ENCODE data around the gene TMEM231. TPM values are rescaled to one million over a fixed set of nuclear protein-coding genes. Genes with fewer than 3 reads are reported as not detected.
"Not testable (repeated sequence)": the region's sequence is repeated elsewhere in the genome, so short reads cannot be mapped to it uniquely, and the experiment has no call there.

TMEM231 gene
- total RNA-seq, 4 donors from 2014 or later = 1.2 to 4.2 (median 1.9) TPM

- TF ChIP-seq POLR2A (IDR thresholded peaks at IDR 0.05) (no peak), CTCF (IDR thresholded peaks at IDR 0.05) (no peak)
- intact Hi-C loops (cut with DNase I) = no loop called here
- no peaks in the 10 kb centered on the region for H3K27me3 ChIP-seq
- no peak overlapping the region for H3K27ac ChIP-seq
- no peak overlapping the region for H3K4me3 ChIP-seq
- no peaks in the 10 kb centered on the region for H3K4me1 ChIP-seq
- WGBS, 2 donors = 89 to 95% methylated on average over 6 of the region's 6 CpGs
- peaks cover 0 to 26% (median 0%) of the 10 kb centered on the region in 3 donors for H3K36me3 ChIP-seq
- DNase-seq = no peak
- H3K9me3 ChIP-seq = no peaks in the 10 kb centered on the region
These were observed 37.3 kb upstream of the TMEM231 start for GRCh38 chr16:75593308-75593707.

- DNase-seq; H3K27ac ChIP-seq; H3K27me3 ChIP-seq; H3K9me3 ChIP-seq; H3K4me3 ChIP-seq; intact Hi-C loops (cut with DNase I); H3K4me1 ChIP-seq: not testable (repeated sequence)
- peaks cover 0 to 12% (median 0%) of the 10 kb centered on the region in 3 donors for H3K36me3 ChIP-seq
- 58 to 68% methylated on average over 8 to 9 of the region's 9 CpGs for WGBS, 2 donors
These were observed 35.9 kb upstream of the TMEM231 start for GRCh38 chr16:75591927-75592326.

- DNase-seq = no peak
- Histone ChIP-seq H3K4me1 (no peaks in the 10 kb centered on the region), H3K27me3 (no peaks in the 10 kb centered on the region), H3K9me3 (no peaks in the 10 kb centered on the region), H3K4me3 (no peak overlapping the region), H3K27ac (peak overlapping the region in 3 of 4 donors; percentile 33 to 68 (median 65)), H3K36me3 (peaks cover 0 to 5% (median 0%) of the 10 kb centered on the region in 3 donors)
- intact Hi-C loops (cut with DNase I) = no loop called here
- WGBS, 2 donors = 66 to 70% methylated on average over 8 of the region's 8 CpGs
- TF ChIP-seq POLR2A (IDR thresholded peaks at IDR 0.05) (no peak), CTCF (IDR thresholded peaks at IDR 0.05) (no peak)
These were observed 35.1 kb upstream of the TMEM231 start for GRCh38 chr16:75590920-75591843.

GRCh38 chr16:75589306-75589705 lies 33.3 kb upstream of the TMEM231 start:
- 83 to 90% methylated on average over 2 of the region's 3 CpGs for WGBS, 2 donors
- Histone ChIP-seq H3K27ac (peak overlapping the region in 3 of 4 donors; percentile 21 to 67 (median 38)), H3K36me3 (no peaks in the 10 kb centered on the region), H3K4me1 (no peaks in the 10 kb centered on the region), H3K4me3 (no peak overlapping the region), H3K27me3 (no peaks in the 10 kb centered on the region), H3K9me3 (no peaks in the 10 kb centered on the region)
- TF ChIP-seq POLR2A (IDR thresholded peaks at IDR 0.05) (no peak), CTCF (IDR thresholded peaks at IDR 0.05) (no peak)
- DNase-seq = no peak
- intact Hi-C loops (cut with DNase I) = no loop called here

- peak overlapping the region in 1 of 4 donors; percentile 38 for H3K27ac ChIP-seq
- no peaks in the 10 kb centered on the region for H3K36me3 ChIP-seq
- intact Hi-C loops (cut with DNase I) = no loop called here
- no peaks in the 10 kb centered on the region for H3K9me3 ChIP-seq
- no peak for DNase-seq
- TF ChIP-seq POLR2A (IDR thresholded peaks at IDR 0.05) (no peak), CTCF (IDR thresholded peaks at IDR 0.05) (no peak)
- no peaks in the 10 kb centered on the region for H3K27me3 ChIP-seq
- no peaks in the 10 kb centered on the region for H3K4me1 ChIP-seq
- H3K4me3 ChIP-seq = no peak overlapping the region
- 100% methylated on average over 1 of the region's 4 CpGs; no CpG with 5 or more reads in 1 of the 2 donors for WGBS, 2 donors
These were observed 32.7 kb upstream of the TMEM231 start for GRCh38 chr16:75588716-75589115.
